ENCODE results near the gene GNPNAT1.

The GNPNAT1 gene

GRCh38 chr14:52821805-52822250 is 30.4 kb upstream of the GNPNAT1 start:
- Histone ChIP-seq H3K36me3 (no peaks in the 10 kb centered on the region), H3K4me3 (ENCODE audit: low read depth, low read length) (no peak overlapping the region), H3K27me3 (no peaks in the 10 kb centered on the region), H3K4me1 (peaks cover 12% of the 10 kb centered on the region), H3K9me3 (no peaks in the 10 kb centered on the region)
- TF ChIP-seq, protein P1, sequence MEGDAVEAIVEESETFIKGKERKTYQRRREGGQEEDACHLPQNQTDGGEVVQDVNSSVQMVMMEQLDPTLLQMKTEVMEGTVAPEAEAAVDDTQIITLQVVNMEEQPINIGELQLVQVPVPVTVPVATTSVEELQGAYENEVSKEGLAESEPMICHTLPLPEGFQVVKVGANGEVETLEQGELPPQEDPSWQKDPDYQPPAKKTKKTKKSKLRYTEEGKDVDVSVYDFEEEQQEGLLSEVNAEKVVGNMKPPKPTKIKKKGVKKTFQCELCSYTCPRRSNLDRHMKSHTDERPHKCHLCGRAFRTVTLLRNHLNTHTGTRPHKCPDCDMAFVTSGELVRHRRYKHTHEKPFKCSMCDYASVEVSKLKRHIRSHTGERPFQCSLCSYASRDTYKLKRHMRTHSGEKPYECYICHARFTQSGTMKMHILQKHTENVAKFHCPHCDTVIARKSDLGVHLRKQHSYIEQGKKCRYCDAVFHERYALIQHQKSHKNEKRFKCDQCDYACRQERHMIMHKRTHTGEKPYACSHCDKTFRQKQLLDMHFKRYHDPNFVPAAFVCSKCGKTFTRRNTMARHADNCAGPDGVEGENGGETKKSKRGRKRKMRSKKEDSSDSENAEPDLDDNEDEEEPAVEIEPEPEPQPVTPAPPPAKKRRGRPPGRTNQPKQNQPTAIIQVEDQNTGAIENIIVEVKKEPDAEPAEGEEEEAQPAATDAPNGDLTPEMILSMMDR (IDR thresholded peaks at IDR 0.05; ENCODE audit: low read depth, low read length) = no peak
- no peak for DNase-seq

GRCh38 chr14:52808101-52808500 is 16.7 kb upstream of the GNPNAT1 start:
- Histone ChIP-seq H3K9me3 (no peaks in the 10 kb centered on the region), H3K36me3 (no peaks in the 10 kb centered on the region), H3K4me1 (no peaks in the 10 kb centered on the region), H3K4me3 (ENCODE audit: low read depth, low read length) (no peak overlapping the region), H3K27me3 (no peaks in the 10 kb centered on the region)
- DNase-seq = no peak
- TF ChIP-seq, protein P1 (IDR thresholded peaks at IDR 0.05; ENCODE audit: low read depth, low read length) = no peak

DNA sequence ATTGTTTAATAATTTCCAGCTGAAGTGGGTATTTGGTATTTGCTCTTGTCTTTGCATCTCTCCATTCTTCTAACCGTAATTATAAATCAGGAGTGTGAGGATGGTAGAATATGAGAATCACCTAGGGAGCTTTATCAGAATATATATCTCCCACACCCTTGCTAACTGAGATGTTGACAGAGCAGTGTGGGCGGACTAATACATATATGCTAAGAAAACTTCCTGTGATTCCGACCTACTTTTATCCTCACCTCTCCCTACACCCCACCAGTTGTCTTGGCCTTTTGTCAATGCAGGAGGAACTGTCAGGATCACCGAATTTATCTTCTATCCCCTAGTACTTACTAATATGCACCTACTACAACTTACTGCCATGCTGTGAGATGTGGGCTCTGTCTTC is 14.7 kb upstream of the GNPNAT1 start:
- H3K27me3 ChIP-seq = no peaks in the 10 kb centered on the region
- DNase-seq = no peak
- H3K4me3 ChIP-seq (ENCODE audit: low read depth, low read length) = no peak overlapping the region
- no peaks in the 10 kb centered on the region for H3K4me1 ChIP-seq
- no peaks in the 10 kb centered on the region for H3K9me3 ChIP-seq
- H3K36me3 ChIP-seq = no peaks in the 10 kb centered on the region
- TF ChIP-seq, protein P1 (IDR thresholded peaks at IDR 0.05; ENCODE audit: low read depth, low read length) = no peak

DNA sequence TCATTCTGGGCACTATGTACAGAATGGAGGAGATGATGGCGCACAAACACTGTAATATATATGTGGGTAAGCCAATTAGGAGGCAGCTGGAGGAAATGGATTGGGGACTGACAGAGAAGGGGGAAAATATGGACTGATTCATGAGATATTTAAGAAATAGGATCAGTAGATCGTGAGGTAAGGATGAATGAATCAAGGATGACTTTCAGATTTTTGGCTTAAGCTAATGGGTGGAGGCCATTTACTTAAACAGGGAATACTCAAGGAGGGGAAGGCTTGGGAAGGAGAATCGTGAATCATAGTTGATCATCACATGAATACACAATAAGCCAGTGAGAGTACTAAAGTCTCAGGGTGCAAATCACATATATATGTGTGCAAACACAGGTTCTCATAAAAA is 11.2 kb upstream of the GNPNAT1 start:
- no peak overlapping the region for H3K4me3 ChIP-seq (ENCODE audit: low read depth, low read length)
- no peaks in the 10 kb centered on the region for H3K27me3 ChIP-seq
- H3K4me1 ChIP-seq = no peaks in the 10 kb centered on the region
- TF ChIP-seq, protein P1 (IDR thresholded peaks at IDR 0.05; ENCODE audit: low read depth, low read length) = no peak
- no peaks in the 10 kb centered on the region for H3K36me3 ChIP-seq
- no peaks in the 10 kb centered on the region for H3K9me3 ChIP-seq
- DNase-seq = no peak

- Histone ChIP-seq H3K27me3 (no peaks in the 10 kb centered on the region), H3K4me1 (no peaks in the 10 kb centered on the region), H3K36me3 (no peaks in the 10 kb centered on the region), H3K4me3 (ENCODE audit: low read depth, low read length) (no peak overlapping the region), H3K9me3 (no peaks in the 10 kb centered on the region)
- DNase-seq = no peak
- TF ChIP-seq, protein P1 (IDR thresholded peaks at IDR 0.05; ENCODE audit: low read depth, low read length) = no peak
These were observed 9.8 kb upstream of the GNPNAT1 start for GRCh38 chr14:52801014-52801712.

DNA sequence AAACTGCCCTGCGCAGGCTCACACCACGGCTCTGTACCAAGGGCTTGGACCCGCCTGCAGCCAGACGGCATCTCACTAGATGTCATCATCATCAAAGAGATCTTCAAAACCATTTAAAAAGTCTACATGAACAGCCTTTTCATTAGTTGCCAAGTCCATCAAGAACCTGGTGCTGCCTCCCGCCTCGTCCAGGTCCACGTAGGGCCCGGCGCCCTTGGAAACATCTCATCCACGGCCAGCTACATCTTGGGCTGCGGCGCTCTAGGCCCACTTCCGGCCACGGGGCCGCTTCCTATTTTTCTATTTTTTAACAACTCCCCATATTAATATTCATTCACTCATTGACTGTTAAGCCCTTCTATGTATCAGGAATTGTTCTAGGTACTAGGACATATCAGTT is 7.4 kb upstream of the GNPNAT1 start:
- Histone ChIP-seq H3K9me3 (no peaks in the 10 kb centered on the region), H3K4me3 (ENCODE audit: low read depth, low read length) (no peak overlapping the region), H3K36me3 (no peaks in the 10 kb centered on the region), H3K4me1 (no peaks in the 10 kb centered on the region), H3K27me3 (no peaks in the 10 kb centered on the region)
- DNase-seq = no peak
- TF ChIP-seq, protein P1 (IDR thresholded peaks at IDR 0.05; ENCODE audit: low read depth, low read length) = no peak

All from BE2C (cell line).